HepG2 (cell line): ENCODE results near the gene DNAAF6. TPM values are rescaled to one million over a fixed set of nuclear protein-coding genes. Genes with fewer than 3 reads are reported as not detected.

ENCODE experiments used
- ATAC-seq: fragments of 200-7000 bp; cut with Tn5 transposase; 3 replicates; pipeline ENCODE4 v1.9.1; 2020; ENCODE audit warnings: mild to moderate bottlenecking, moderate library complexity
- BruUV-seq: library from RNA; stranded (reverse); fragments of 400-500 nt; replicated peaks from 2 replicates; lab custom pipeline; 2021; lab: Mats Ljungman, UMichigan
- CTCF ChIA-PET: fragments of 300-600 bp; formaldehyde crosslinking; extraction: SDS; loops from one replicate; lab custom pipeline; 2021; ENCODE audit warnings: low total read pairs, inconsistent platforms, low intra/inter-chr PET ratio; lab: Yijun Ruan, JAX
- POLR2A ChIA-PET: fragments of 350-600 bp; sonication (Branson Sonifier 250); formaldehyde crosslinking; loops from one replicate; lab custom pipeline; 2020; ENCODE audit warnings: antibody characterized with exemption, inconsistent platforms; lab: Yijun Ruan, JAX
- DNase-seq: peaks from one replicate; pipeline ENCODE4 v3.0.0-alpha.2; 2015; ENCODE audit warnings: low spot score
- FAIRE-seq: peaks from 3 replicates; lab custom pipeline; 2011; peaks lifted over from hg19 to GRCh38; lab: Jason Lieb, UNC
- H2AFZ ChIP-seq: one replicate; pipeline ENCODE4 v1.6.1; 2011; ENCODE audit warnings: low read length, inconsistent platforms
- H3K27ac ChIP-seq: fragments of 300-600 bp; 3 replicates; pipeline ENCODE4 v1.8.0; 2011; ENCODE audit warnings: mixed run types, mild to moderate bottlenecking, mixed read lengths, low read length, inconsistent platforms; ENCODE audit not compliant: insufficient read depth; ENCODE audit errors: extremely low read length
- H3K27me3 ChIP-seq, 2 experiments: fragments of 200-600 bp in 1 of 2; 2 replicates in 1 of 2; 3 replicates in 1 of 2; pipeline versions ENCODE4 v1.6.0 to v1.8.0; 2011; ENCODE audit warnings: low read length in 2 of 2, mild to moderate bottlenecking in 2 of 2, moderate library complexity in 2 of 2, inconsistent platforms in 1 of 2; ENCODE audit not compliant: insufficient read depth in 2 of 2, control insufficient read depth in 1 of 2
- H3K36me3 ChIP-seq, 2 experiments: fragments of 200-600 bp in 1 of 2; replicated peaks in 1 of 2; 2 replicates in 1 of 2; 3 replicates in 1 of 2; pipeline versions ENCODE4 v1.5.1 to v1.8.0; 2011; ENCODE audit warnings: low read length in 2 of 2, inconsistent platforms in 1 of 2; ENCODE audit not compliant: insufficient read depth in 2 of 2, control insufficient read depth in 1 of 2
- H3K4me1 ChIP-seq: 2 replicates; pipeline ENCODE4 v1.5.1; 2012; ENCODE audit warnings: low read length, inconsistent platforms; ENCODE audit not compliant: insufficient read depth
- H3K4me2 ChIP-seq: 2 replicates; pipeline ENCODE4 v1.6.0; 2011; ENCODE audit warnings: low read depth, low read length, inconsistent platforms
- H3K4me3 ChIP-seq, 3 experiments: fragments of 200-600 bp in 1 of 3; sonication (generic), shearing (Covaris generic) in 1 of 3; replicated peaks in 1 of 3; 2 replicates each; pipeline ENCODE4 v1.5.1; 2011 to 2016; ENCODE audit warnings: low read length in 3 of 3, inconsistent platforms in 2 of 3, low read depth in 2 of 3, mild to moderate bottlenecking in 2 of 3, control low read depth in 1 of 3, mixed read lengths in 1 of 3; ENCODE audit not compliant: insufficient read depth in 1 of 3
- H3K79me2 ChIP-seq: one replicate; pipeline ENCODE4 v1.6.1; 2011; ENCODE audit warnings: low read length, inconsistent platforms; ENCODE audit not compliant: insufficient read depth
- H3K9ac ChIP-seq: 2 replicates; pipeline ENCODE4 v1.6.0; 2011; ENCODE audit warnings: mild to moderate bottlenecking, low read depth, low read length, inconsistent platforms; ENCODE audit not compliant: insufficient read depth
- H3K9me3 ChIP-seq: 2 replicates; pipeline ENCODE4 v1.5.1; 2012; ENCODE audit warnings: mild to moderate bottlenecking, low read length
- H4K20me1 ChIP-seq: 2 replicates; pipeline ENCODE4 v1.6.0; 2011; ENCODE audit warnings: inconsistent platforms, mild to moderate bottlenecking, low read length, moderate library complexity; ENCODE audit not compliant: insufficient read depth
- FOSL2 ChIP-seq: sonication (generic); formaldehyde crosslinking; IDR thresholded peaks from 2 replicates; pipeline ENCODE4 v1.4.0; 2020; ENCODE audit warnings: missing genetic modification reagents
- FOXK2 ChIP-seq: fragments of 450-650 bp; IDR thresholded peaks from 2 replicates; pipeline ENCODE4 v1.6.1; 2016
- HNRNPK ChIP-seq: fragments of 200-400 bp; formaldehyde crosslinking; IDR thresholded peaks from 2 replicates; pipeline ENCODE4 v1.6.1; 2018; ENCODE audit warnings: low read length, low read depth, moderate library complexity, mild to moderate bottlenecking; ENCODE audit not compliant: poor library complexity, severe bottlenecking
- SIN3B ChIP-seq: fragments of 150-350 bp; IDR thresholded peaks from 2 replicates; pipeline ENCODE4 v1.6.1; 2014; ENCODE audit warnings: low read length
- SOX5 ChIP-seq: IDR thresholded peaks from 2 replicates; pipeline ENCODE4 v1.6.1; 2016; ENCODE audit warnings: borderline replicate concordance
- TBX2 ChIP-seq: sonication (generic); formaldehyde crosslinking; IDR thresholded peaks from 2 replicates; pipeline ENCODE4 v1.5.0; 2020; ENCODE audit warnings: missing genetic modification reagents, mild to moderate bottlenecking, borderline replicate concordance
- ZBTB4 ChIP-seq: sonication (generic); formaldehyde crosslinking; IDR thresholded peaks from 2 replicates; pipeline ENCODE4 v1.4.0; 2020; ENCODE audit warnings: missing genetic modification reagents, mild to moderate bottlenecking, borderline replicate concordance
- ZHX1 ChIP-seq: sonication (generic); formaldehyde crosslinking; IDR thresholded peaks from 2 replicates; pipeline ENCODE4 v1.8.1; 2022; ENCODE audit warnings: low read depth, mild to moderate bottlenecking, missing genetic modification reagents
- ZNF562 ChIP-seq: sonication (generic); formaldehyde crosslinking; IDR thresholded peaks from 2 replicates; pipeline ENCODE4 v1.8.0; 2022; ENCODE audit warnings: missing genetic modification reagents, borderline replicate concordance
- ZNF639 ChIP-seq: conservative IDR thresholded peaks from 2 replicates; pipeline ENCODE4 v1.6.1; 2018; ENCODE audit warnings: missing genetic modification reagents
- ZNF737 ChIP-seq: sonication (generic); formaldehyde crosslinking; IDR thresholded peaks from 2 replicates; pipeline ENCODE4 v1.5.0; 2020; ENCODE audit warnings: missing genetic modification reagents, mild to moderate bottlenecking, borderline replicate concordance
- ZNF841 ChIP-seq: sonication (generic); formaldehyde crosslinking; IDR thresholded peaks from 2 replicates; pipeline ENCODE4 v1.8.1; 2023; ENCODE audit warnings: missing genetic modification reagents, borderline replicate concordance
- WGBS: methylation state at CpG from one replicate; pipeline ENCODE4 v1.1.6; 2017; ENCODE audit warnings: low lambda C conversion rate; 5-methylcytosine and 5-hydroxymethylcytosine counted together
- in situ Hi-C: cut with HindIII; loops from 2 replicates; pipeline ENCODE4 v1.10.0; 2017; ENCODE audit warnings: low pct_unique_long_range_greater_than_20kb; ENCODE audit not compliant: extremely low pct_ligation_motif_present
- intact Hi-C: fragments of 100-400 bp; cut with micrococcal nuclease; formaldehyde crosslinking; loops from one replicate; pipeline ENCODE4 v1.10.0; 2022; ENCODE audit not compliant: unreplicated experiment
- polyA plus RNA-seq, 8 experiments: library from polyadenylated mRNA; depleted of rRNA in 3 of 8; stranded (reverse) in 7 of 8; unstranded in 1 of 8; fragments of >200 nt; fragmentation: Illumina TruSeq in 4 of 8; extraction: Trizol in 4 of 8; gene quantifications; 2 replicates each; pipeline versions ENCODE4 v1.2.1 to v1.2.3, GENCODE V29; 2011 to 2016; ENCODE audit warnings: low read depth in 4 of 8, missing spikeins in 1 of 8, mixed read lengths in 1 of 8; ENCODE audit not compliant: insufficient read depth in 1 of 8
- total RNA-seq, 5 experiments: library from RNA; depleted of rRNA; stranded (reverse); fragments of >200 nt; fragmentation: Illumina TruSeq; extraction: Trizol; gene quantifications; 2 replicates each; pipeline ENCODE4 v1.2.3, GENCODE V29; 2016; ENCODE audit warnings: low read depth in 1 of 5

The DNAAF6 gene
- total and polyA plus RNA-seq, 2 of the 13 experiments (the other 11 are each of a cell fraction or from before 2014, with no cell fraction given): not detected

- intact Hi-C loops (no loop called here), in situ Hi-C loops (no loop called here)
- no peak for ATAC-seq
- H3K27ac ChIP-seq: no peak overlapping the region
- no peak overlapping the region for H3K4me3 ChIP-seq
- POLR2A ChIA-PET: no interaction called here
- no peaks in the 10 kb centered on the region for H3K4me1 ChIP-seq
- WGBS: 0% methylated on average over 1 of the region's 1 CpG
- no peak overlapping the region for H3K9ac ChIP-seq
- H2AFZ ChIP-seq: no peak overlapping the region
- DNase-seq: no peak
- CTCF ChIA-PET: no interaction called here
- no peaks in the 10 kb centered on the region for H3K27me3 ChIP-seq
- H3K36me3 ChIP-seq: no peaks in the 10 kb centered on the region
- H3K9me3 ChIP-seq: no peaks in the 10 kb centered on the region
- H3K4me2 ChIP-seq: no peak overlapping the region
- H4K20me1 ChIP-seq: no peaks in the 10 kb centered on the region
- no peaks in the 10 kb centered on the region for H3K79me2 ChIP-seq
- BruUV-seq: no TSS peak
- TF ChIP-seq HNRNPK (no peak), ZHX1 (CRISPR knock-in tag) (no peak), ZNF737 (no peak), SOX5 (CRISPR knock-in tag) (no peak), FOXK2 (no peak), TBX2 (CRISPR knock-in tag) (no peak), SIN3B (no peak), ZNF841 (no peak), ZNF562 (CRISPR knock-in tag) (no peak), ZBTB4 (CRISPR knock-in tag) (no peak), ZNF639 (no peak), FOSL2 (CRISPR knock-in tag) (no peak)
- peak; percentile 42 for FAIRE-seq
Observed at GRCh38 chrX:107213477-107213876, 7.1 kb downstream of the DNAAF6 start.
